ENCODE measurements around the gene COG7.
"Not testable (repeated sequence)": the region's sequence is repeated elsewhere in the genome, so short reads cannot be mapped to it uniquely, and the experiment has no call there.

COG7 gene

GRCh38 chr16:23389201-23389600 is 63.8 kb downstream of the COG7 start:
- DNase-seq (ENCODE audit: low read depth, low spot score) = no peak
- Histone ChIP-seq H3K4me3 (no peak overlapping the region), H3K36me3 (ENCODE audit: insufficient read depth, low read length) (peaks cover 22% of the 10 kb centered on the region; the same call in 1 of the 2 replicates), H3K27ac (no peak overlapping the region), H3K9me3 (ENCODE audit: low read depth, low read length) (no peaks in the 10 kb centered on the region), H3K9ac (ENCODE audit: insufficient read length) (no peak overlapping the region)
- no peak for TF ChIP-seq EZH2 (IDR thresholded peaks at IDR 0.05)
- TF ChIP-seq FOXP2 (optimal IDR thresholded peaks at IDR 0.05; ENCODE audit: control extremely low read depth, extremely low read length, insufficient read depth) = no peak
- no peak for TF ChIP-seq POLR2AphosphoS5 (IDR thresholded peaks at IDR 0.05; ENCODE audit: borderline replicate concordance, low read depth, low read length)

- no peak for DNase-seq (ENCODE audit: low read depth, low spot score)
- H3K4me3 ChIP-seq = no peak overlapping the region
- no peak overlapping the region for H3K9ac ChIP-seq (ENCODE audit: insufficient read length)
- TF ChIP-seq POLR2AphosphoS5 (IDR thresholded peaks at IDR 0.05; ENCODE audit: borderline replicate concordance, low read depth, low read length) (no peak), EZH2 (IDR thresholded peaks at IDR 0.05) (no peak), FOXP2 (optimal IDR thresholded peaks at IDR 0.05; ENCODE audit: control extremely low read depth, extremely low read length, insufficient read depth) (no peak)
- no peak overlapping the region for H3K27ac ChIP-seq
- H3K36me3 ChIP-seq (ENCODE audit: insufficient read depth, low read length) = peaks cover 22% of the 10 kb centered on the region; the same call in 1 of the 2 replicates
- no peaks in the 10 kb centered on the region for H3K9me3 ChIP-seq (ENCODE audit: low read depth, low read length)
Measured at GRCh38 chr16:23388786-23389185, 64.2 kb downstream of the COG7 start.

- Histone ChIP-seq H3K27ac (no peak overlapping the region), H3K4me3 (no peak overlapping the region), H3K9ac (ENCODE audit: insufficient read length) (no peak overlapping the region), H3K9me3 (ENCODE audit: low read depth, low read length) (no peaks in the 10 kb centered on the region), H3K36me3 (ENCODE audit: insufficient read depth, low read length) (peaks cover 22% of the 10 kb centered on the region; the same call in 1 of the 2 replicates)
- TF ChIP-seq EZH2 (IDR thresholded peaks at IDR 0.05) = no peak
- TF ChIP-seq POLR2AphosphoS5 (IDR thresholded peaks at IDR 0.05; ENCODE audit: borderline replicate concordance, low read depth, low read length) = no peak
- no peak for TF ChIP-seq FOXP2 (optimal IDR thresholded peaks at IDR 0.05; ENCODE audit: control extremely low read depth, extremely low read length, insufficient read depth)
- DNase-seq (ENCODE audit: low read depth, low spot score) = no peak
Measured at GRCh38 chr16:23387666-23388065, 65.3 kb downstream of the COG7 start.

GRCh38 chr16:23385441-23385840 is 67.5 kb downstream of the COG7 start:
- DNase-seq (ENCODE audit: low read depth, low spot score) = no peak
- TF ChIP-seq EZH2 (IDR thresholded peaks at IDR 0.05) = no peak
- no peak for TF ChIP-seq FOXP2 (optimal IDR thresholded peaks at IDR 0.05; ENCODE audit: control extremely low read depth, extremely low read length, insufficient read depth)
- no peak for TF ChIP-seq POLR2AphosphoS5 (IDR thresholded peaks at IDR 0.05; ENCODE audit: borderline replicate concordance, low read depth, low read length)
- H3K36me3 ChIP-seq (ENCODE audit: insufficient read depth, low read length) = peaks cover 7% of the 10 kb centered on the region; the same call in 1 of the 2 replicates
- H3K4me3 ChIP-seq = no peak overlapping the region
- no peak overlapping the region for H3K9ac ChIP-seq (ENCODE audit: insufficient read length)
- no peak overlapping the region for H3K27ac ChIP-seq
- H3K9me3 ChIP-seq (ENCODE audit: low read depth, low read length) = no peaks in the 10 kb centered on the region

GRCh38 chr16:23384878-23385277 is 68.1 kb downstream of the COG7 start:
- H3K36me3 ChIP-seq (ENCODE audit: insufficient read depth, low read length) = peaks cover 7% of the 10 kb centered on the region; the same call in 1 of the 2 replicates
- TF ChIP-seq POLR2AphosphoS5 (IDR thresholded peaks at IDR 0.05; ENCODE audit: borderline replicate concordance, low read depth, low read length) = no peak
- TF ChIP-seq EZH2 (IDR thresholded peaks at IDR 0.05) = no peak
- TF ChIP-seq FOXP2 (optimal IDR thresholded peaks at IDR 0.05; ENCODE audit: control extremely low read depth, extremely low read length, insufficient read depth) = no peak
- no peak overlapping the region for H3K27ac ChIP-seq
- H3K4me3 ChIP-seq = no peak overlapping the region
- DNase-seq (ENCODE audit: low read depth, low spot score) = no peak
- H3K9ac ChIP-seq (ENCODE audit: insufficient read length) = no peak overlapping the region
- H3K9me3 ChIP-seq (ENCODE audit: low read depth, low read length) = no peaks in the 10 kb centered on the region

GRCh38 chr16:23383881-23384280 is 69.1 kb downstream of the COG7 start:
- DNase-seq (ENCODE audit: low read depth, low spot score) = no peak
- TF ChIP-seq EZH2 (IDR thresholded peaks at IDR 0.05) = no peak
- TF ChIP-seq POLR2AphosphoS5 (IDR thresholded peaks at IDR 0.05; ENCODE audit: borderline replicate concordance, low read depth, low read length) = no peak
- TF ChIP-seq FOXP2 (optimal IDR thresholded peaks at IDR 0.05; ENCODE audit: control extremely low read depth, extremely low read length, insufficient read depth) = no peak
- Histone ChIP-seq H3K27ac (no peak overlapping the region), H3K9me3 (ENCODE audit: low read depth, low read length) (no peaks in the 10 kb centered on the region), H3K9ac (ENCODE audit: insufficient read length) (no peak overlapping the region), H3K4me3 (no peak overlapping the region), H3K36me3 (ENCODE audit: insufficient read depth, low read length) (no peaks in the 10 kb centered on the region; the same call in 1 of the 2 replicates)

- H3K27ac ChIP-seq = no peak overlapping the region
- no peak overlapping the region for H3K9ac ChIP-seq (ENCODE audit: insufficient read length)
- no peak for DNase-seq (ENCODE audit: low read depth, low spot score)
- no peaks in the 10 kb centered on the region for H3K9me3 ChIP-seq (ENCODE audit: low read depth, low read length)
- TF ChIP-seq FOXP2 (optimal IDR thresholded peaks at IDR 0.05; ENCODE audit: control extremely low read depth, extremely low read length, insufficient read depth) = no peak
- TF ChIP-seq EZH2 (IDR thresholded peaks at IDR 0.05) = no peak
- TF ChIP-seq POLR2AphosphoS5 (IDR thresholded peaks at IDR 0.05; ENCODE audit: borderline replicate concordance, low read depth, low read length) = no peak
- H3K36me3 ChIP-seq (ENCODE audit: insufficient read depth, low read length) = no peaks in the 10 kb centered on the region
- no peak overlapping the region for H3K4me3 ChIP-seq
Measured at GRCh38 chr16:23382279-23382678, 70.7 kb downstream of the COG7 start.

GRCh38 chr16:23381702-23382101 is 71.3 kb downstream of the COG7 start:
- H3K9me3 ChIP-seq (ENCODE audit: low read depth, low read length); H3K9ac ChIP-seq (ENCODE audit: insufficient read length); H3K27ac ChIP-seq; H3K36me3 ChIP-seq (ENCODE audit: insufficient read depth, low read length); H3K4me3 ChIP-seq; DNase-seq (ENCODE audit: low read depth, low spot score): not testable (repeated sequence)

GRCh38 chr16:23380501-23380951 is 72.5 kb downstream of the COG7 start:
- Histone ChIP-seq H3K4me3 (no peak overlapping the region), H3K9ac (ENCODE audit: insufficient read length) (no peak overlapping the region), H3K9me3 (ENCODE audit: low read depth, low read length) (no peaks in the 10 kb centered on the region), H3K36me3 (ENCODE audit: insufficient read depth, low read length) (no peaks in the 10 kb centered on the region), H3K27ac (no peak overlapping the region)
- no peak for TF ChIP-seq POLR2AphosphoS5 (IDR thresholded peaks at IDR 0.05; ENCODE audit: borderline replicate concordance, low read depth, low read length)
- no peak for TF ChIP-seq EZH2 (IDR thresholded peaks at IDR 0.05)
- TF ChIP-seq FOXP2 (optimal IDR thresholded peaks at IDR 0.05; ENCODE audit: control extremely low read depth, extremely low read length, insufficient read depth) = no peak
- no peak for DNase-seq (ENCODE audit: low read depth, low spot score)

Measured in SK-N-MC (cell line).